ENCODE measurements around the gene VARS2.
"Not testable (repeated sequence)": the region's sequence is repeated elsewhere in the genome, so short reads cannot be mapped to it uniquely, and the experiment has no call there.

VARS2 gene

DNA sequence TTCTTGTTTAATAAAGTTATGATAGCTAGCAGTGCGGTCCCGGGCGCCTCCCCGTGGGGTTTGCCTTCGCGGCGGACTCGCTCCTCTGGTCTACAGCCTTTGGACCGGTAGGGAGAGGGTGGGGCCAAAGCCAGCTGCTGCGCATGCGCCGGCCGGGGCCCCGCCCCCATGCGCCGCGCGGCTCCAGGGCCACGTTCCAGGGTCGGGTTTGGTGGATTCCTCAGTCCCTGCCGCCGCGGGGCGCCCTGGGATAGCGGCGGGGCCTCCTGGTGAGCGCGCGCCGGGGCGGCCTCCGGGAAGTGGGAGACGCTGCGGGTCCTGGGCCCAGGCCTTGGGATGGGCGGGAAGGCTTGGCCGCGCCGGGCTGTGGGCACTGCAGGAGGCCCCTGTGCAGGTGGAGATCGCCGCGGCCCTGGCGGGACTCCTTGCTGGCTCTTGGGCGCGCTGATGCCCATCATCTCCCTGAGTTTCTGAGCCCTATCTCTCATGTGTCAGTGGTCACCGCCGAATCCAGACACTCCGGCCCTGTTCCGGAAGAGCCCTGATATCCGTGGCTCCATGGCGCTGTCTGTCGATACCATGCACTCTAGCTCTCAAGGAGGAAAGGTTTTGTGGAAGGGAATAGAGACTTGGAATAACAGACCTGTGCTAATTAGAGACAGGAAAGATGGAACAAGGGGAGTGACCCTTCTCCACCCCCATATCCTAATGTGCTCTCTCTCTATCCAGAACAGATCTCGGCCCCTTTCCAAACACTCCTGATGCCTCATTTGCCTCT is at the start of gene VARS2:
TSS of gene VARS2 (plus strand) at position 163 of the 778 bp plus-strand sequence. CDS start at position 762, 599 bp downstream.
- no peak for DNase-seq

GRCh38 chr6:30864325-30864724 is 49.7 kb upstream of the VARS2 start:
- DNase-seq = no peak

DNA sequence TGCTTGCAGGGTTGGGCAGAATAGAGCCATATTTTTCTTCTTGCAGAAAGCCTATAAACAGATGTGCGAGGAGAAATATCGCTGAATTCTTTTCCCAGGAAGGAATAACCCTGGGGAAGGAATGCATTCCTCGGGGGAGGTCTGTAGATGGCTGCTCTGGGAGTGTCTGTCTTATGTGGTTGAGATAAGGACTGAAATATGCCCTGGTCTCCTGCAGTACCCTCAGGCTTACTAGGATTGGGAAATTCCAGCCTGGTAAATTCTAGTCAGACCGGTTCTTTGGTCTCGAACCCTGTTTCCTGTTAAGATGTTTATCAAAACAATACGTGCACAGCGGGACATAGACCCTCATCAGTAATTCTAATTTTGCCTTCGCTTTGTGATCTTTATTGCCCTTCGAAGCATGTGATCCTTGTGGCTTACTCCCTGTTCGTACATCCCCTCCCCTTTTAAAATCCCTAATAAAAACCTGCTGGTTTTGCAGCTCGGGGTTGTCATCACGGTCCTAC is 44.7 kb upstream of the VARS2 start:
- not testable (repeated sequence) for DNase-seq

DNA sequence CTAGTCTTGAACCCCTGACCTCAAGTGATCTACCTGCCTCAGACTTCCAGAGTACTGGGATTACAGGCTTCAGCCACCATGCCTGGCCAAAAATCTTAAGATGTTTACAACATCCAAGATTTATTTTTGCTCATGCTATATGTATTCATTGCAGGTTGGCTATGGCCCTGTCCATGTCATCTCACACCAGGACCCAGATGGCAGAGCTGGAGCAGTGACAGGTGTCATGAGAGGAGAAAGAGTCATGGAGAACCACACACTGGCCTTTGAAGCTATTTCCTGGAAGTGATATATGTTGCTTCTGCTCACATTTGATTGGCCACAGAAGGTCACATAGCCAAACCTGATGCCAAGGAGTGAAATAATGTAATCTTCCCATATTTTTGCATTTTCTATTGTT is 43.5 kb upstream of the VARS2 start:
- DNase-seq = no peak

DNA sequence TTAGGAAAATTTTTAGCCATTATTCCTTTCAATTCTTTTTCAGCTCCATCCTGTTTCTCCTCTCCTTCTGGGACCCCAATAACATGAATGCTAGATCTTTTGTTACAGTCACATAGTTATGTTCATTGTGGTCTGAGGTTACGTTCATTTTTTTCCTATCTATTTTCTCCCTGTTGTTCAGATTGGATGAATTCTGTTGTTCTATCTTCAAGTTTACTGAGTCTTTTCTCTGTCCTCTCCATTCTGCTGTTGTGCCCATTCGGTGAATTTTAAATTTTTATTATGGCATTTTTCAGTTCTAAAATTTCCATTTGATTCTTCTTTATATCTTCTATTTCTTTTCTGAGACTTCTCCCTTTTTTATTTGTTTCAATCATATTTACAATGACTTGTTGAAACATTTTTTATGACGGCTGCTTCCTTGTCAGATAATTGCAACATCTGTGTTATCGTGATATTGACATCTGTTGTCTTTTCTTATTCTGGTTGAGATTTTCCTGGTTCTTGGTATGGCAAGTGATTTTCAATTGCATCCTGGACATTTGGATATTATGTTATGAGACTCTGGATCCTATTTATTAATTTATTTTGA is 42.4 kb upstream of the VARS2 start:
- DNase-seq = no peak

DNA sequence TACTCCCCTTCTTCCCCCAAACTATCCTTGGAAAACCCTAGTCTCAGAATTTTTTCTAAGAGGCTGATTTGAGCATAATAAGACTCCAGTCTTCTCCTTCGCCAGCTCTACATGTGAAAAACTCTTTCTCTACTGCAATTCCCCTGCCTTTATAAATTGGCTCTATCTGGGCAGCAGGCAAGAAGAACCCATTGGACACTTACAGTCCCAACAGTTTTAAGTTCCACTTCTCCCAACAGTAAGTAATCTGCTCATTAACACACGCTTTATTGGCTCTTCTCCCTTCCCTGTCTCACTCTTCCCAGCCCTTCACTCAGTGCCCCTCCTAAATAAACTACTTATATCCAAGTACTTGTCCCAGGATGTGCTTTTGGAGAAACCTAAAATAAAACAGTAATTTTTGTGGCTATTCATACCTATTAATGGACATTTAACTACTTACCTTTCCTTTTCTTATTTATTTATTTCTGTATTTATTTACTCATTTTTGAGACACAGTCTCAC is 40.8 kb upstream of the VARS2 start:
- no peak for DNase-seq

DNA sequence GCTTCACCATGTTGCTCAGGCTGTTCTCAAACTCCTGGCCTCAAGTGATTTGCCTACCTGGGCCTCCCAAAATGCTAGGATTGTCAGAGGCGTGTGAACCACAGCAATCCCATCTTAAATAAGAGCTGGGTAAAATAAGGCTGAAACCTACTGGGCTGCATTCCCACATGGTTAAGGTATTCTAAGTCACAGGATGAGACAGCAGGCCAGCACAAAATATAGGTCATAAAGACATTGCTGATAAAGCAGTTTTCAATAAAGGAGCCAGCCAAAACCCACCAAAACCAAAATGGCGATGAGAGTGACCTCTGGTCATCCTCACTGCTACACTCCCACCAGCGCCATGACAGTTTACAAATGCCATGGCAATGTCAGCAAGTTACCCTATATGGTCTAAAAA is 40.2 kb upstream of the VARS2 start:
- DNase-seq = not testable (repeated sequence)

DNA sequence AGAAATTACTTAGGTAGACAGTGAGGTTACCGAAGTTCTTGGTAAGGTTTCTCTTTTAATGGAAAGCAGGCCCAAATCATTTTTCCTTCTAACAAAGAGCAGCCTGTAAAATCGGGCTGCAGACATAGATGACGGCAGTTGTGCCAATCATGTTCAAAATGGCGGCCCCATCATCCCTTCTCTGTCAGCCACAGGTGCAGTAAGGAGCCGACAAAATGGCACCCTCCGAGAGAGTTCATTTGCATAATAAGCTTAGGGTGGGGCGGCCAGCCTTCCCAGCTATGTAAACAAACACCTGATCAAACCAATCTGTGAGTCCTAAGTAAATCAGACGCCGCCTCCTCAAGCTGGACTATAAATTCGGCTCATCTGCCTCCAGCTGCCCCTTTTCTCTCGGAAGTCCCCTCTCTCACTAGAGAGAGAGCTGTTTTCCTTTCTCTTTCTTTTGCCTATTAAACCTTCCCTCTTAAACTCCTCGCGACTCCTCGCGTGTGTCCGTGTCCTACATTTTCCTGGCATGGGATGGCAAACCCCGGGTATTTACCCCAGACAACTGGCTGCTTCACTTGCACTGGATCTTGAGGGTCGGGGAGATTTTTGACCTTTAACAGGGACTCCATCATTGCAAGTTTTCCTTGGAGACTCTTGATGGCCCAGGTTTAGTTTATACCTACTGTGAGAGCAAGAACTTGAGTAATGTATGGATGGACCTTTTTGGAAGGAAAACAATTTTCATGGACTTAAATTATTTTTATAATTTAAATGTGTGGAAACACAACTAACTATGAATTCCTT is 38.6 kb upstream of the VARS2 start:
- no peak for DNase-seq

DNA sequence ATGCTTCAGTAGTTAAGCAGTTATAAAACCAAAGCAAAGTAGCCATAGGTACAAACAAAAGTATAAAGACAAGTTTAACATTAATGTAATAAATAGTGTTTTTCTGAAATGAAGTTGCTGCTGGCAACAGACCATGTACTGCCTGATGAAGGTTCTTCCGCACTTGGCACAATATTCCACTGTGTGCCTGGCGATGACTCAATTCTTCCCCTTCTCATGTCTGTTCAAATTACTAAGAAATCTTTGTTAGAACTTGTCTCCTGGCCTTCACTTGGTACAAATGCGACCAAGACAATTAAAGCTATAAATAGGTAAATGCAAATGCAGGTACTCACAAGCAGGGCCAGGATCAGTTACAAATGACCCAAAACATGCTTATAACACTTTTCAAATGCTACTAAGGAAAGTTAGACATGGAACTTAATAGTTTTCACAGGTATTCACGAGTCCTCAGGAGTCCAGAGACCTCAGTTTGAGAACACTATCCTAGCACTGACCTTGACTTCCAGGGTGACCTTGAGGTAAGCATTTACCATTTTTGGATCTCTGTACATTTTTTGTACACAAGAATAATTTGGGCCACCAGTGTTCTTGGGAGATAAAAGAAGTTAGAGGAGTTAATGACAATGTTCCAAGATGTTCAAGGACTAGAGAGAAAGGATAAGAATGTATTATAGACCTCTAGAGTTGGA is 37.9 kb upstream of the VARS2 start:
- DNase-seq = no peak

DNA sequence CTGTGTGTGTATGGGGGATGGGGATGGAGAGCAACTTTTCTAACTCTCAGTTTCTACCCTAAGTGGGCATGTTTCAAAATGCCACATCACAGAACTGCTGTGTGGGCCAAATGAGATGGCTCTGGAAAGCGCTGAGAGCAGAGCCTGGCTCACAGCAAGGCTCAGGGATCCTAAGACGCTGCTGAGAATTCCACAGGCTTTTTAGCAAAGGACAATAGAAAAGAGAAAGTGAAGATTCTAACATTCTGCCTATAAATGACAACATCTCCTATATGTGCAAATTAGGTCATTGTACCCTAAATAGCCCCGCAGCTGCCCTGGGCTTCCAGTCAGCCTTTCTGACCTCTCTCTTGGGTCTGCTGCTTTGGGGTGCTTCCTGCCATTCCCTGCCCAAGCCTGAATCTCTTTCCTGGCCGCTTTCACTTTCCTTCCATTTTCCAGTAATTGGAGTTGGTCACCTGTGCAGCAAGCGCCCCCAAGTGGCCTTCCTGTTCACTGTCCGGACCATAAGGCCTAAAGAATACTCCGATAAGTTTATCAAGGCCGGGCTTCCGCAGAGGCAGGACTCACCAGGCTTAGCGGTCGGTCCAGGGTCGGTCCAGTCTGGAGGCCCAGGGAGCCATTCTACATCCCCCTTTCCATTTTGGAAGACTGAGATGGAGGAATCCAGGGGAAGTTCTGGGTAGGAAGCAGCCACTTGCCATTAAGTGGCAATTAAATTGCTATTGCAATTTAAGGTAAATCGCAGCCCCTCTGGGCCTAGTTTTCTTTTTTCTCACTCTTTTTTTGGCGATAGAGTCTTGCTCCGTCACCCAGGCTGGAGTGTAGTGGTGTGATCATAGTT is 36.4 kb upstream of the VARS2 start:
- DNase-seq = no peak

DNA sequence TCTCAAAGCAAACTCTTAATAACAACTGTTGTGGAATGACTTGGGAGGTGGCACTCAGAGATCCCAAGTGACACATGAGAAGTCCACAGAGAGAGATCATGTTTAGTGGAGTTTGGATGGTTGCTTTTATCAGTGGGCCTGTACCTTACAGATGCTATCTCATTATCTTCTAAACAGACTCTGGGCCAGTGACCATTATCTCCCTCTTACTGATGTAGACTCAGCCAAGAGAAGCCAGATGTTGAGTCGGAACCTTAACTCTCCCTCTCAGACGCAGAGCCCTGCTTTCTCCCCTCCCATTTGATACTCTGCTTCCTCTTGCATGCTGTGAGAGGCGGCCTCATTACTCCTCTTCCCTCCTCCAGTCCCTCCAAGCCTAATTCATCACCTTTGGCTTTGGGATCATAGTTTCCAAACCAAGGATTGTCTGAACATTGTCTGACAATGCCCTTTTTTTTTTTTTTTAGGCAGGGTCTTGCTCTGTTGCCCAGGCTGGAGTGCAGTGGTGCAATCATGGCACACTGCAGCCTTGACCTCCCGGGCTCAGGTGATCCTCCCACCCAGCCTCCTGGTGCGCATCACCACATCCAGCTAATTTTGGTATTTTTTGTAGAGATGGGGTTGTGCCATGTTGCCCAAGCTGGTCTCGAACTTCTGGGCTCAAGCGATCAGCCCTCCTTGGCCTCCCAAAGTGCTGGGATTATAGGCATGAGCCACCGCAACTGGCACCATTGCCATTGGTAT is 34.2 kb upstream of the VARS2 start:
- no peak for DNase-seq

- no peak for DNase-seq
Observed at GRCh38 chr6:30880698-30881252, 33.3 kb upstream of the VARS2 start.

DNA sequence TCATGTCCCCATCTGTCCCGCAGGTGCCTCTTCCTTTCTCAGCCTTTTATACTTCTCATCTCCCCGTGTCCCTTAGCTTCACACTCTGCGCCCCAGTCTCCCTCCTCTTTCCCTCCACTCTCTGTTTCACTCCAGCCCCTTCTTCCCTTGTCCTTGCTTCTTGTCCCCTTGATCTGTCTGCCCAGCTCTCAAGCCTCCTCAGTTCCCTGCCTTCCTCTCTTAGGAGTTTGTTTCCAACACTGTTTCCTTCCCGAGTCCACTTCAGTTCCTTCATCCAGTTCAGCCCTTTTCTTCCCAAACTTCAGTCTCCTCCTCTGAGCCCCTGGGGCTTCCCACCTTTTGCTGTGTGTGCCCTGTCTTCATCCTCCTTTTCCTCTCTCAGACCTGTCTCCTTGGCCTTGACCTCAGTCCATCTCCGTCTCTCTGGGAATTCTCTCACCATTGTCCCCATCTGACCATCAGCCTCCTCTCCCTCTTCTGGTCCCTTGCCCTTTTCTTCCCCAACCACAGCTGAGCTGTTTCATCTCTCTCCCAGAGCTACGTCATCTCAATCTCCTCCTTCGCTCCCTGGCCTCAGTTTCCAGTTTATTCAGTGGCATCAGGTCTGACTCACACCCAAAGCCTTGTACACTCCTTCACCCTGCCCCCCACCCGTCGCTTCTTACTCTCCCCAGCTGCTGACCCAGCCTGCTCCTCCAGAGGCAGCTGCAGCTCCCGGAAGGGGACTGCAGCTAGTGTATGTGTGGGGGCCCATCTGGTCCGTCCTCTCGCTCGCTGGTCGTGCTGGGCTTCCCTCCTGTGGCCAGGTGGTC is 32.4 kb upstream of the VARS2 start:
- no peak for DNase-seq

DNA sequence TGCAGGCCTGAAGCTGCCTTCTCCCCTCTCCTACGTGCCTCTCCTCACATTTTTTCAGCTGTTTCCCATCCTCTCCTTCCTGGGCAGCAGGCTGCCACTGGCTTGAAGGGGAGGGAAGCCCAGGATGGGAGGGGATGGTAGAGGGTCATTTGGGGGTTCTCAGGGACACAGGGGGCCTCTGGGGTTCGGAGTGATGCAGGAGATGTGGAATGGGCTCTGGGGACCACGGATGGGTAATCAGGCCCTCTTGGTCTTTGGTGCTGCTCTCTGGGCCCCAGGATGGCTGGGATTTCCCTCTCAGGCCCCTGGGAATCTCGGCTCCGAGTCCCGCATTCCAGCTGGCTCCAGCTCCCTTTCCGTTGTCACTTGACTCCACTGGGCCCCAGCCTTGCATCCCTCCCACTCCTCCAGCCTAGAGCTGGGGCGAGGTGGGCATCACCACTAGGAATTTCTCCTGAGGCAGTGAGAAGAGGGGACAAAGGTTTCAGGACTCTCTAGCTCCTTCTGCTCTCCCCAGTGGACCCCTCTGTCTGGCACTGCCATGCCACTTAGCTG is 31.8 kb upstream of the VARS2 start:
- no peak for DNase-seq

GRCh38 chr6:30882759-30883684 is 31.0 kb upstream of the VARS2 start:
- DNase-seq = no peak

DNA sequence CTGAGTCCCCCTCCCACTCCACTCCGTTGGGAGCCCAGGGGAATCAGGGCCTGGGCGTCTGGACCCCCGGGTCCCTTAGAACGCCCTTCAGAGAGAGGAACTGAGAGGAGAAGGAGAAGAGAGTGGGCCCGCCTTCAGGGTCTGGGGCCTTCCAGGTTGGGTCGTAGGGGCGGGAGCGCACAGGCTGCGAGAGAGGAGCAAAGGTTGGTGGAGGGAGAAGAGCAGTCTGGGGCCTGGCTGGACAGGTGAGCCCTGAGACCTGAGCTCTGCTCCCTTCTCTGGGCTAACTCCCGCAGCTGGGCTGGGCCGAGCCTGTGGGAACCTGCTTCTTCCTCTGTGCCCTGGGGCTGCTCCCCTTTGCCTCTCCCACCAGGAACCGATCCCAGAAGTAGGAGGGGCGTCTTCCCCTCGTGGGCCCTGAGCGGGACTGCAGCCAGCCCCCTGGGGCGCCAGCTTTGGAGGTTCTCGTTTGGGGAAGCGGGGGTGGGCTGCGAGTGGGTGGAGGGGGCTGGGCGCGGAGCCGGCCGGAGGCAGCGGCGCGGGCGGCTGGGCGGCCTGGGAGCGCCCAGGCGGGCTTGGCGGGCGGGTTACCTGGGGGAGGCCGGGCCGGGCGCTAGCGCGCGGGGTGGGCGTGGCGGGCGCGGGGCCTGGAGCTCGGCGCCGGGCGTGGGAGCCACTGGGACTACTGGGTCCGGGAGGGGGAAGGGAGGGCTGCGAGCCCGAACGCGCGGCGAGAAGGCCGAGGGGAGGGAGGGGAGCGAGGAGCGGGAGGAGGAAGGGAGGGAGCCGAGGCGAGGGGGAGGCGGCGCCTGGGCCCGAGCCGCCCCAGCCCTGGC is 30.1 kb upstream of the VARS2 start, which contains the start of gene DDR1:
TSS of gene DDR1 (plus strand) at position 835 of the 836 bp plus-strand sequence. CDS start 4,211 bp downstream, outside the sequence.
- DNase-seq = no peak

All from SIG-M5 (cell line).